ENCODE data around the gene RAB37. TPM values are rescaled to one million over a fixed set of nuclear protein-coding genes. Genes with fewer than 3 reads are reported as not detected.

The RAB37 gene
- total and polyA plus RNA-seq, 9 of the 15 experiments (the other 6 are each of a cell fraction or from before 2014, with no cell fraction given): 0.03 to 0.27 (median 0.11) TPM; not detected in 4

DNA sequence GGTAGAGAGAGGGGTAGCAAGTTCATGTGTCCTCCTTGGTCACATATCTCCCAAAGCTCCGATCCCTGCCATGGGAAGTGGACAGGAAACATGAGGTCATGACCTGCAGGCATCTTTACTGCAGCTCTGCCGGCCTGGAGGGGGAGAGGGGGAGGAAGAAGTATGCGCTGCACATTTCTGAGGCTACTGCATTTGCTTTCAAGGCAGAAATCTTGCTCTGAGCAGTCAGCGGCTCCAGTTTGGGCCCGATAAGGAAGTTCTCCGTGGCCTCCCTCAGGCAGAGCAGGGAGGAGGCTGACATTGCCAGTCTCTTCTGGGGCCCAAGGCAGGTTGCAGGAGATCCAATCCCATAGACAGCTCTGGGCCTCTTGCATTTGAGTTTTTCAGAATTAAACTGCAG is 9.9 kb downstream of the RAB37 start (continued):
- TF ChIP-seq ZNF133 (CRISPR knock-in tag; IDR thresholded peaks at IDR 0.05) (no peak), CBX8 (IDR thresholded peaks at IDR 0.05; ENCODE audit: borderline replicate concordance, extremely low read depth, low read depth, low read length, poor library complexity, severe bottlenecking) (no peak), NCOA6 (IDR thresholded peaks at IDR 0.05) (no peak), ZBED1 (IDR thresholded peaks at IDR 0.05) (no peak), YBX1 (IDR thresholded peaks at IDR 0.05) (no peak), CBFA2T3 (IDR thresholded peaks at IDR 0.05) (peak; percentile 71), RCOR1 (IDR thresholded peaks at IDR 0.05; ENCODE audit: borderline replicate concordance in 1 of 2, low read depth in 2 of 2, low read length in 2 of 2) (peak in 1 of 2 experiments; percentile 89; a peak in 2 of 4 replicates), NUFIP1 (IDR thresholded peaks at IDR 0.05; ENCODE audit: partially characterized antibody) (no peak), JUN (IDR thresholded peaks at IDR 0.05; ENCODE audit: borderline replicate concordance, low read depth, low read length) (0 out of 2 replicates have a peak, but pooled peaks have one; percentile 15), JUN (CRISPR knock-in tag; IDR thresholded peaks at IDR 0.05; ENCODE audit: borderline replicate concordance) (no peak), FOXJ2 (tag; IDR thresholded peaks at IDR 0.05) (no peak), BCOR (IDR thresholded peaks at IDR 0.05) (0 out of 2 replicates have a peak, but pooled peaks have one; percentile 8), ZNF143 (CRISPR knock-in tag; IDR thresholded peaks at IDR 0.05) (no peak), SRSF7 (optimal IDR thresholded peaks at IDR 0.05; ENCODE audit: low read depth, low read length) (no peak), RAD21 (CRISPR knock-in tag; conservative IDR thresholded peaks at IDR 0.05 in 1 of 2, IDR thresholded peaks at IDR 0.05 in 1 of 2) (peak in 1 of 2 experiments; percentile 38; a peak in 1 of 4 replicates), DACH1 (IDR thresholded peaks at IDR 0.05; ENCODE audit: partially characterized antibody) (no peak), SETDB1 (IDR thresholded peaks at IDR 0.05; ENCODE audit: low read length) (no peak), ETV1 (tag; conservative IDR thresholded peaks at IDR 0.05; ENCODE audit: low read depth) (0 out of 2 replicates have a peak, but pooled peaks have one; percentile 1), CC2D1A (IDR thresholded peaks at IDR 0.05) (no peak), HLTF (IDR thresholded peaks at IDR 0.05) (no peak), SIN3B (IDR thresholded peaks at IDR 0.05; ENCODE audit: low read depth) (no peak)
- TF ChIP-seq, protein P1, sequence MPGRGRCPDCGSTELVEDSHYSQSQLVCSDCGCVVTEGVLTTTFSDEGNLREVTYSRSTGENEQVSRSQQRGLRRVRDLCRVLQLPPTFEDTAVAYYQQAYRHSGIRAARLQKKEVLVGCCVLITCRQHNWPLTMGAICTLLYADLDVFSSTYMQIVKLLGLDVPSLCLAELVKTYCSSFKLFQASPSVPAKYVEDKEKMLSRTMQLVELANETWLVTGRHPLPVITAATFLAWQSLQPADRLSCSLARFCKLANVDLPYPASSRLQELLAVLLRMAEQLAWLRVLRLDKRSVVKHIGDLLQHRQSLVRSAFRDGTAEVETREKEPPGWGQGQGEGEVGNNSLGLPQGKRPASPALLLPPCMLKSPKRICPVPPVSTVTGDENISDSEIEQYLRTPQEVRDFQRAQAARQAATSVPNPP (IDR thresholded peaks at IDR 0.05; ENCODE audit: borderline replicate concordance, insufficient read depth, insufficient read length): no peak
- TF ChIP-seq, protein P2, sequence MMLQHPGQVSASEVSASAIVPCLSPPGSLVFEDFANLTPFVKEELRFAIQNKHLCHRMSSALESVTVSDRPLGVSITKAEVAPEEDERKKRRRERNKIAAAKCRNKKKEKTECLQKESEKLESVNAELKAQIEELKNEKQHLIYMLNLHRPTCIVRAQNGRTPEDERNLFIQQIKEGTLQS (IDR thresholded peaks at IDR 0.05): peak; percentile 25; the same call in 1 of the 2 replicates
- TF ChIP-seq, protein P2 (CRISPR knock-in tag; conservative IDR thresholded peaks at IDR 0.05): no peak
- TF ChIP-seq, protein P3, sequence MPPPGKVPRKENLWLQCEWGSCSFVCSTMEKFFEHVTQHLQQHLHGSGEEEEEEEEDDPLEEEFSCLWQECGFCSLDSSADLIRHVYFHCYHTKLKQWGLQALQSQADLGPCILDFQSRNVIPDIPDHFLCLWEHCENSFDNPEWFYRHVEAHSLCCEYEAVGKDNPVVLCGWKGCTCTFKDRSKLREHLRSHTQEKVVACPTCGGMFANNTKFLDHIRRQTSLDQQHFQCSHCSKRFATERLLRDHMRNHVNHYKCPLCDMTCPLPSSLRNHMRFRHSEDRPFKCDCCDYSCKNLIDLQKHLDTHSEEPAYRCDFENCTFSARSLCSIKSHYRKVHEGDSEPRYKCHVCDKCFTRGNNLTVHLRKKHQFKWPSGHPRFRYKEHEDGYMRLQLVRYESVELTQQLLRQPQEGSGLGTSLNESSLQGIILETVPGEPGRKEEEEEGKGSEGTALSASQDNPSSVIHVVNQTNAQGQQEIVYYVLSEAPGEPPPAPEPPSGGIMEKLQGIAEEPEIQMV (tag; conservative IDR thresholded peaks at IDR 0.05; ENCODE audit: low read depth): no peak

Data from K562 (cell line).